GOT3 (cell line): Measurements from ENCODE around the gene CHRNA10.

Experiments
- DNase-seq: peaks from one replicate; lab custom pipeline; 2025; ENCODE audit warnings: mixed read lengths; lab: John Stamatoyannopoulos, UW

Gene CHRNA10

DNA sequence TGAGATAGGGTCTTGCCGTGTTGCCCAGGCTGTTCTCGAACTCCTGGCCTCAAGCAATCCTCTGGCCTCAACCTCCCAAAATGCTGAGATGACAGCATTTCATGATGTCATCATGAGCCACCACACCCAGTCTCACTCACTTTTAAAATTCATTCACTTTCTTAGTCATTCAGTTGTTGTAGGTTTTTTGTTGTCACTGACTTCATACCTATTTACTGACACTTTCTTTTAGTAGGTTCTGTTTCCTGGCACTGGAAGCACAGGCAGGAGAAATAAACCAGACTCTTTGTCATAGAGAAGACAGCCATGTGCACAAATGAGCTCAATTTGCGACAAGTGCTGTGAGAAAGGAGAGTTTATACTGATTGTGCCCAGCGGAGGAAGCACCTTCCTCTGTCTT, 39.9 kb downstream of the CHRNA10 start:
- no peak for DNase-seq

DNA sequence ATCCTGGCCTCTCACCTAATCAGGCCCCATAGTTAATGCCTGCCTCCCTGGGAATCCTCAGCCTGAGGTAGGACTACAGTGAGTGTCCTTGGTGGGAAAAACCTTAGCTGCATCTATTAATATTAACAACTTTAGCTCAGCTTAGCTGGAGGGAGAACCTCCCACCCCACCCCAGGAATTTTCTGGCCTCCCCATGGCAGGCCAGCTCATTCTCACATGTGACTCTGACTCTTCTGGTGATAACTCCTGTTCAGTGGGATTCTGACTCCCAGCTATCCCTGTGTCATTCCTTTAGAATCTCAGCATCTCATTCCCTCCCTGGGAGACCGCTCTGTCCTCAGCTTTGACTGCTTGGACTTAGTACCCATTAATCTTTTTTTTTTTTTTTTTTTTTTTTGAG, 43.9 kb downstream of the CHRNA10 start:
- DNase-seq, result no peak

DNA sequence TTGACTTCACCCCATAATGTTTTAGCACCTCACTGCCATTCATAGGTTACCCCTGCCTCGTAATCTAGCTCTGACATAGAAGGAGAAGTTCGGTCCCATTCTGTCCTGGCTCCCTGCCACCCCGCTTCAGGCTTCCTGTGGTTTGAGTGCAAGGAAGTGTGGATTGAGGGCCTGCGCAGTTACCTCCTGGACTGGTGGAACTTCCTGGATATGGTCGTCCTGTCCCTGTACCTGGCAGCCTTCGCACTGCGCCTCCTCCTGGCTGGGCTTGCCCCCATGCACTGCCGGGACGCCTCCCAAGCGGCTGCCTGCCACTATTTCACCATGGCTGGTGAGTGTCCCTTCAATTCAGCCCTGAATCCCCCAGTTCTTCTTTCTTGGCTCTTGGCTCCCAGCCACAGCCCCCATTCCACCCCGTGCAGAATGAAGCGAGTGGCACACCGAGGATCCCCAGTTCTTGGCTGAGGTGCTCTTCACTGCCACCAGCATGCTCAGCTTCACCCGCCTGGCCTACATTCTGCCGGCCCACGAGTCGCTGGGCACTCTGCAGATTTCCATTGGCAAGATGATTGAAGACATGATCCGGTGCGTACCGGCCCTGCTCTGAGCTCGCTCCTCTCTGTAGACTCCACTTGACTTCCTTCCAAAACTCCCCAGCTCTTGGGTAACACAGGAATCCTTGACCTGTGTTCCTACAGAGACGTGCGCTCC, 44.8 kb downstream of the CHRNA10 start:
- DNase-seq, result no peak

- DNase-seq, result no peak
These were observed 47.3 kb downstream of the CHRNA10 start for GRCh38 chr11:3623767-3624458.

- no peak for DNase-seq
These were observed 48.1 kb downstream of the CHRNA10 start for GRCh38 chr11:3623121-3623520.

GRCh38 chr11:3622521-3622920, 48.7 kb downstream of the CHRNA10 start:
- no peak for DNase-seq

GRCh38 chr11:3617990-3618389, 53.2 kb downstream of the CHRNA10 start:
- no peak for DNase-seq

DNA sequence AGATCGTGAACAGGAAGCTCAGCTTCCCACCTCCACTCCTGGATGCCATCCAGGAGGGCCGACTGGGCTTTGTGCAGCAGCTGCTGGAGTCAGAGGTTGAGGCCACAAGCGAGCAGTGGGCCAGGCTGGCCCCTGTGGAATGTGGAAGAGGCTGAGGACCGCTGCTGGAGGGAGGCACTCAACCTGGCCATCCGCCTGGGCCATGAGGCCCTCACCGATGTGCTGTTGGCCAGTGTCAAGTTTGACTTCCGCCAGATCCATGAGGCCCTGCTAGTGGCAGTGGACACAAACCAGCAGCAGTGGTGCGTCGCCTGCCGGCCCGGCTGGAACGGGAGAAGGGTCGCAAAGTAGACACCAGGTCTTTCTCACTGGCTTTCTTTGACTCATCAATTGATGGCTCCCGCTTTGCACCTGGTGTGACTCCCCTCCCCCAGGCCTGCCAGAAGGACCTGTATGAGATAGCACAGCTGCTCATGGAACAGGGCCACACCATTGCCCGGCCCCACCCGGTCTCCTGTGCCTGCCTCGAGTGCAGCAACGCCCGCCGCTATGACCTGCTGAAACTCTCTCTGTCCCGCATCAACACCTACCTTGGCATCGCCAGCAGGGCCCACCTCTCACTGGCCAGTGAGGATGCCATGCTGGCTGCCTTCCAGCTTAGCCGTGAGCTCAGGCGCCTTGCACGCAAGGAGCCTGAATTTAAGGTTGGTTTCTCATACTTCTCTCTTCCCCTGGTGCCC, 54.3 kb downstream of the CHRNA10 start:
- no peak for DNase-seq

DNA sequence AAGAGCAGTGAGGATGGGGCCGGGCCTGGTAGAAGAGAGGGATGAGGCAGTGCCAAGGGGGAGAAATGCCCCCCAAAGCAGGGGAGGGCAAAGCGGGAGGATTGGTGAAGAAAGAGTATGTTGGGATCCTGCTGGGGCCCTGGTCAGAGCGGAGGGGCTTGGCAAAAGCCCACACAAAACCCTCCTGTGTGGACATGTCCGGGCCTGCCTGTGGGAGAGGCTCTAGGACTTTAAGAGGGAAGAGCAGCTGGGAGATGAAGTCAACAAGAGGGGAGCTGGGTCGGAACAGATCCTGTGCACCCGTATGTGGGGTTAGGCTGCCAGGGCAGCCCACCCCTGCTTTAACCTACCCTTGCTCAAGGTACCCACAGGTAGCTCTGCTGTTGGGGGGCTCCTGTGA, 55.2 kb downstream of the CHRNA10 start:
- no peak for DNase-seq
